22Rv1 (cell line): ENCODE results near the gene ZNF608.

Experiments used
- H3K27ac ChIP-seq: fragments of 450-650 bp; 2 replicates; pipeline ENCODE4 v1.5.1; 2017
- ZFX ChIP-seq: fragments of 450-650 bp; IDR thresholded peaks from 2 replicates; pipeline ENCODE4 v1.6.1; 2017; ENCODE audit warnings: antibody characterized with exemption, borderline replicate concordance
- TF ChIP-seq, protein P1 (sequence below): fragments of 450-650 bp; IDR thresholded peaks from 2 replicates; pipeline ENCODE4 v1.5.1; 2017; ENCODE audit warnings: mild to moderate bottlenecking

ZNF608 gene

GRCh38 chr5:124720593-124720992 lies 25.8 kb downstream of the ZNF608 start:
- no peak overlapping the region for H3K27ac ChIP-seq
- TF ChIP-seq, protein P1, sequence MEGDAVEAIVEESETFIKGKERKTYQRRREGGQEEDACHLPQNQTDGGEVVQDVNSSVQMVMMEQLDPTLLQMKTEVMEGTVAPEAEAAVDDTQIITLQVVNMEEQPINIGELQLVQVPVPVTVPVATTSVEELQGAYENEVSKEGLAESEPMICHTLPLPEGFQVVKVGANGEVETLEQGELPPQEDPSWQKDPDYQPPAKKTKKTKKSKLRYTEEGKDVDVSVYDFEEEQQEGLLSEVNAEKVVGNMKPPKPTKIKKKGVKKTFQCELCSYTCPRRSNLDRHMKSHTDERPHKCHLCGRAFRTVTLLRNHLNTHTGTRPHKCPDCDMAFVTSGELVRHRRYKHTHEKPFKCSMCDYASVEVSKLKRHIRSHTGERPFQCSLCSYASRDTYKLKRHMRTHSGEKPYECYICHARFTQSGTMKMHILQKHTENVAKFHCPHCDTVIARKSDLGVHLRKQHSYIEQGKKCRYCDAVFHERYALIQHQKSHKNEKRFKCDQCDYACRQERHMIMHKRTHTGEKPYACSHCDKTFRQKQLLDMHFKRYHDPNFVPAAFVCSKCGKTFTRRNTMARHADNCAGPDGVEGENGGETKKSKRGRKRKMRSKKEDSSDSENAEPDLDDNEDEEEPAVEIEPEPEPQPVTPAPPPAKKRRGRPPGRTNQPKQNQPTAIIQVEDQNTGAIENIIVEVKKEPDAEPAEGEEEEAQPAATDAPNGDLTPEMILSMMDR: no peak
- TF ChIP-seq ZFX: no peak

- H3K27ac ChIP-seq: no peak overlapping the region
Measured at GRCh38 chr5:124719113-124719967, 27.1 kb downstream of the ZNF608 start.

GRCh38 chr5:124718380-124718789 lies 28.1 kb downstream of the ZNF608 start:
- H3K27ac ChIP-seq: no peak overlapping the region

More at GRCh38 chr5:124719113-124719967, 27.1 kb downstream of the ZNF608 start:
- no peak for TF ChIP-seq ZFX
- TF ChIP-seq, protein P1: no peak

GRCh38 chr5:124716169-124716568 lies 30.3 kb downstream of the ZNF608 start:
- TF ChIP-seq ZFX: no peak
- TF ChIP-seq, protein P1: no peak

More at GRCh38 chr5:124718380-124718789, 28.1 kb downstream of the ZNF608 start:
- TF ChIP-seq, protein P1: no peak
- TF ChIP-seq ZFX: no peak

GRCh38 chr5:124714910-124715309 lies 31.5 kb downstream of the ZNF608 start:
- H3K27ac ChIP-seq: no peak overlapping the region
- no peak for TF ChIP-seq ZFX
- TF ChIP-seq, protein P1: no peak

More at GRCh38 chr5:124716169-124716568, 30.3 kb downstream of the ZNF608 start:
- no peak overlapping the region for H3K27ac ChIP-seq

- no peak for TF ChIP-seq ZFX
- TF ChIP-seq, protein P1: no peak
- H3K27ac ChIP-seq: no peak overlapping the region
Measured at GRCh38 chr5:124713595-124713994, 32.8 kb downstream of the ZNF608 start.

DNA sequence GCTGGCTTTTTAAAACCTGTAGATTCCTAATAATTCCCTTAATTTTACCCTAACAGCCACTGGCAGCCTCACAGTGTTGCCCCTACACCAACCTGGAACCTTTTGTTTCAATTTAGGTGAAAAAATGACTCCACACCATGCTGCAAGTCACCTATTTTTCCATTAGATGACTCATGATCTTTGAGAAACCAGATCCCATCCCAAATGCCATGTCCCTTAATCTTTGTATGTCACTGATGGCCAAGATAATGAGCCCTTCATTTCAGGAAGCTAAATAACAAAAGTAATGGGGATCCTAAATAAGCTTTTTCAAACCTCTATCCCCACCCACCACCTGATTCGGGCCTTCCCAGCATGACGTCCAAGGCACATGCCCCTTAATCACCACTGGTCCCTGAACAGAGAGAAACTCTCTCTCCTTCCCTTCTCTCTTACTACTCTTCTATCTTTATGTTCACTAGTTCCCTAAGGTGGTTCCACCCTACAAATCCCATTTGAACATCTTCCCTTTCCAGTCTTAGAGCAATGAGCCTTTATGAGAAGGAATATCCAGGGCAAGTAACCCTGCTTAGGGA lies 33.6 kb downstream of the ZNF608 start:
- TF ChIP-seq, protein P1: no peak
- TF ChIP-seq ZFX: no peak
- H3K27ac ChIP-seq: no peak overlapping the region
